Measurements from ENCODE around the gene MMADHC. TPM values are rescaled to one million over a fixed set of nuclear protein-coding genes. Genes with fewer than 3 reads are reported as not detected.
A peak's percentile ranks its signal among the peaks of the same experiment; 100 is the strongest.

The MMADHC gene
- total RNA-seq (38.5 and 62.5 TPM in 2 replicates), polyA plus RNA-seq (120 and 129 TPM in 2 replicates)

DNA sequence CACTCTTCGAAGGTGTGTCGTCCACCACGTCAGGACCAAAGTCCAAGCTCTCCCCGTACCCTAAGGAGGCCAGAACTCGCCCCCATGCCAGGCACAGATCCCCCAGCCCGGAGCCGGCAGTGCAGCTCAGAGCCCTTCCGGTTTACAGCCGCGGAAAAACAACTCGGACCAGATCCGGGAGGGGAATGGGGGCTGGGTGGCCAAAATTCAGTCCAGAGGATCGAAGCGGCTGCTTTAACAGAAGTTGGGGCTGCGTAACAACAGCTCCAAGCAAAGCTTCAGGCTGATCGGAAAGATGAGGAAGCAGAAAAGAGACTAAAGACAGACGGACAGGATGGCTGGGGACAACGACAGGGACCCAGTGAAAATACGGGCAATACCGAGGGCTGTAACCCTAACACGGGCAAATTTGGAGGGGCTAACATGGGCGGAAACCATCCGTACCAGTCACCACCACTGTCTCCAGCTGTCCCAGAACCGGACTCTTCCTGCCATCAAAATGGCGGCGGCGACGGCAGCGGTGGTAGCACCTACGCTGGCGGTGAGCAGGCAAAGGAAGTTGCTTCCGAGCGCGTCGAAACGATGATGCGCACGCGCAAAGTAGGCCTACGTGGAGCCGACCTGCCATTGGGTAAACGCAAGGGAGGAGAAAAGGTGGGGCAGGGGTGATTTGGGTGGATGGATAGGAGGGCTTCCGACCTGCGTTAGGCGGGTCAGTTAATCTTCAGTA is at the start of gene MMADHC:
MMADHC (minus strand) TSS at position 556 of the 730 bp plus-strand sequence. CDS start 678 bp downstream, outside the sequence.
- Histone ChIP-seq H3K4me3 (peak within 1 kb of the TSS; percentile 76), H3K4me1 (ENCODE audit: low read depth) (peaks cover 26% of the 10 kb centered on the region), H3K27ac (peak within 1 kb of the TSS; percentile 96), H3K27me3 (no peaks in the 10 kb centered on the region), H3K36me3 (peaks cover 13% of the 10 kb centered on the region), H3K9me3 (ENCODE audit: low read depth) (no peaks in the 10 kb centered on the region)
- peak; percentile 96 to 98 for DNase-seq (ENCODE audit: low read depth in 1 of 2, low spot score in 1 of 2)
- TF ChIP-seq, protein P1, sequence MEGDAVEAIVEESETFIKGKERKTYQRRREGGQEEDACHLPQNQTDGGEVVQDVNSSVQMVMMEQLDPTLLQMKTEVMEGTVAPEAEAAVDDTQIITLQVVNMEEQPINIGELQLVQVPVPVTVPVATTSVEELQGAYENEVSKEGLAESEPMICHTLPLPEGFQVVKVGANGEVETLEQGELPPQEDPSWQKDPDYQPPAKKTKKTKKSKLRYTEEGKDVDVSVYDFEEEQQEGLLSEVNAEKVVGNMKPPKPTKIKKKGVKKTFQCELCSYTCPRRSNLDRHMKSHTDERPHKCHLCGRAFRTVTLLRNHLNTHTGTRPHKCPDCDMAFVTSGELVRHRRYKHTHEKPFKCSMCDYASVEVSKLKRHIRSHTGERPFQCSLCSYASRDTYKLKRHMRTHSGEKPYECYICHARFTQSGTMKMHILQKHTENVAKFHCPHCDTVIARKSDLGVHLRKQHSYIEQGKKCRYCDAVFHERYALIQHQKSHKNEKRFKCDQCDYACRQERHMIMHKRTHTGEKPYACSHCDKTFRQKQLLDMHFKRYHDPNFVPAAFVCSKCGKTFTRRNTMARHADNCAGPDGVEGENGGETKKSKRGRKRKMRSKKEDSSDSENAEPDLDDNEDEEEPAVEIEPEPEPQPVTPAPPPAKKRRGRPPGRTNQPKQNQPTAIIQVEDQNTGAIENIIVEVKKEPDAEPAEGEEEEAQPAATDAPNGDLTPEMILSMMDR (IDR thresholded peaks at IDR 0.05; ENCODE audit: low read depth, low read length) = no peak

DNA sequence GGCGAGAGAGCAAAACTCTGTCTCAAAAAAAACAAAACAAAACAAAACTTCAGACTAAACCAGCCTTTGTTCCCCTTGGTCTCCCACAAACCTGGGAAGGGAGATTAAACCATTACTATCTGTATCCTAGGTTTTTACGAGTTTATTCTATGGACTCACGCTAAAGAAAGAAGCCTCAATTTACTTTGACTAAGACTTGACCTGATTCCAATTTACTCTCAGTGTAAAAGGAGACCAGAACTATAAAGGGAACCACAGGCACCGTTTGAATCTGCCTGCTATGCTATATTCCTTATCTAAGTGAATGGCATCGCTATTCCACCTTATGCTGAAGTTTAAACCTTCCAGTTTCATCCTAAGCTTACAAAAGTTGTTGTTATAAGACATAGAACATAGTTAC is 46.5 kb upstream of the MMADHC start:
- Histone ChIP-seq H3K4me3 (no peak overlapping the region), H3K27me3 (no peaks in the 10 kb centered on the region), H3K4me1 (ENCODE audit: low read depth) (no peaks in the 10 kb centered on the region), H3K36me3 (no peaks in the 10 kb centered on the region), H3K27ac (no peak overlapping the region), H3K9me3 (ENCODE audit: low read depth) (no peaks in the 10 kb centered on the region)
- DNase-seq (ENCODE audit: low read depth in 1 of 2, low spot score in 1 of 2) = no peak
- TF ChIP-seq, protein P1 (IDR thresholded peaks at IDR 0.05; ENCODE audit: low read depth, low read length) = no peak

GRCh38 chr2:149630445-149630844 is 42.9 kb upstream of the MMADHC start:
- no peak overlapping the region for H3K4me3 ChIP-seq
- no peak for DNase-seq (ENCODE audit: low read depth in 1 of 2, low spot score in 1 of 2)
- H3K36me3 ChIP-seq = no peaks in the 10 kb centered on the region
- TF ChIP-seq, protein P1 (IDR thresholded peaks at IDR 0.05; ENCODE audit: low read depth, low read length) = no peak
- no peaks in the 10 kb centered on the region for H3K27me3 ChIP-seq
- H3K9me3 ChIP-seq (ENCODE audit: low read depth) = no peaks in the 10 kb centered on the region
- no peak overlapping the region for H3K27ac ChIP-seq
- no peaks in the 10 kb centered on the region for H3K4me1 ChIP-seq (ENCODE audit: low read depth)

DNA sequence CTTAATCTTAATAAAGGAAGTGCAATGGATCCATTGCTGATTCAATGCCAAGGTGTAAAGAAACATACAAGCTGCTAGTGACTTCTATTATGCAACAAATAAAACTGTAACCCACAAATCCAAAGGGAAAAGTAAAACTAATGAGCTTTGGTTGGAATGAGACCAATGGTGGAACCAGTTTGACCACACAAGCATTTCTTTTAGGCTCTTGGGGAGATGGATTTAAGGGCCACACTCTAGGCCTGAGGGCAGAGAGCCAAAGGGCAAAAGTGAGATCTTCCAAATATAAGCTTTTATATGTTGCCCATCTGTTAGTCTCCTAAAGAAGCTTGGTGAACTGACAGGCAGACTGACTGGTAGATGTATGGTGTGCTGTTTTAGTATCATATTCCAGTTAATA is 41.5 kb upstream of the MMADHC start:
- no peak for DNase-seq (ENCODE audit: low read depth in 1 of 2, low spot score in 1 of 2)
- no peaks in the 10 kb centered on the region for H3K27me3 ChIP-seq
- no peaks in the 10 kb centered on the region for H3K4me1 ChIP-seq (ENCODE audit: low read depth)
- H3K9me3 ChIP-seq (ENCODE audit: low read depth) = no peaks in the 10 kb centered on the region
- TF ChIP-seq, protein P1 (IDR thresholded peaks at IDR 0.05; ENCODE audit: low read depth, low read length) = no peak
- H3K36me3 ChIP-seq = no peaks in the 10 kb centered on the region
- H3K4me3 ChIP-seq = no peak overlapping the region
- no peak overlapping the region for H3K27ac ChIP-seq

- Histone ChIP-seq H3K27me3 (no peaks in the 10 kb centered on the region), H3K4me3 (no peak overlapping the region), H3K4me1 (ENCODE audit: low read depth) (peaks cover 3% of the 10 kb centered on the region), H3K36me3 (no peaks in the 10 kb centered on the region), H3K9me3 (ENCODE audit: low read depth) (no peaks in the 10 kb centered on the region), H3K27ac (no peak overlapping the region)
- TF ChIP-seq, protein P1 (IDR thresholded peaks at IDR 0.05; ENCODE audit: low read depth, low read length) = no peak
- no peak for DNase-seq (ENCODE audit: low read depth in 1 of 2, low spot score in 1 of 2)
Measured at GRCh38 chr2:149627111-149627801, 39.7 kb upstream of the MMADHC start.

All from cardiac muscle cell (in vitro differentiated cells and primary cell).